ENCODE results near the gene CAPN7. TPM values are rescaled to one million over a fixed set of nuclear protein-coding genes. Genes with fewer than 3 reads are reported as not detected.
"Not testable (repeated sequence)": the region's sequence is repeated elsewhere in the genome, so short reads cannot be mapped to it uniquely, and the experiment has no call there.

CAPN7 gene
- total RNA-seq, 4 donors from 2014 or later: 20.7 to 52.5 (median 27.0) TPM

DNA sequence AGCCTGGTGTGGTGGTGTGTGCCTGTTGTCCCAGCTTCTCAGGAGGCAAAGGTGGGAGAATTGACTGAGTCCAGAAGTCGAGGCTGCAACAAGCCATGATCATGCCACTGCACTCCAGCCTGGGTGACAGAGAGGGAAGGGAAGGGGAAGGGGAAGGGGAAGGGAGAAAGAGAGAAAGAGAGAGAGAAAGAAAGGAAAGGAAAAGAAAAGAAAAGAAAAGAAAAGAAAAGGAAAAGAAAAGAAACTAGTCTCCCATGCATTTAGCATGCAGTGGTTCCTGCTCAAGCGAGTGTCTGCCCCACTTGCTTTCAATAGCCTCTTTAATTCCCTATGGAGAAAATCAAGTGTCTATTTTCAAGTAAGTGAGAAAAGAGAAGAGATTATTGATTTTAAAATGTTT, 20.6 kb upstream of the CAPN7 start:
- Histone ChIP-seq H3K27ac (no peak overlapping the region), H3K4me1 (no peaks in the 10 kb centered on the region), H3K27me3 (no peaks in the 10 kb centered on the region), H3K36me3 (no peaks in the 10 kb centered on the region), H3K9me3 (no peaks in the 10 kb centered on the region), H3K4me3 (no peak overlapping the region)
- TF ChIP-seq POLR2A (IDR thresholded peaks at IDR 0.05): no peak
- TF ChIP-seq CTCF (IDR thresholded peaks at IDR 0.05): no peak
- 78 to 80% methylated on average over 2 of the region's 2 CpGs for WGBS, 2 donors
- no peak for DNase-seq
- intact Hi-C loops (cut with DNase I): no loop called here

GRCh38 chr3:15186101-15186476, 20.0 kb upstream of the CAPN7 start:
- TF ChIP-seq CTCF (IDR thresholded peaks at IDR 0.05) (no peak), POLR2A (IDR thresholded peaks at IDR 0.05) (no peak)
- no peaks in the 10 kb centered on the region for H3K36me3 ChIP-seq
- no peak overlapping the region for H3K27ac ChIP-seq
- H3K4me1 ChIP-seq: no peaks in the 10 kb centered on the region
- WGBS, 2 donors: 75 to 83% methylated on average over 1 of the region's 1 CpG
- H3K27me3 ChIP-seq: no peaks in the 10 kb centered on the region
- no peak overlapping the region for H3K4me3 ChIP-seq
- DNase-seq: no peak
- intact Hi-C loops (cut with DNase I): no loop called here
- H3K9me3 ChIP-seq: no peaks in the 10 kb centered on the region

DNA sequence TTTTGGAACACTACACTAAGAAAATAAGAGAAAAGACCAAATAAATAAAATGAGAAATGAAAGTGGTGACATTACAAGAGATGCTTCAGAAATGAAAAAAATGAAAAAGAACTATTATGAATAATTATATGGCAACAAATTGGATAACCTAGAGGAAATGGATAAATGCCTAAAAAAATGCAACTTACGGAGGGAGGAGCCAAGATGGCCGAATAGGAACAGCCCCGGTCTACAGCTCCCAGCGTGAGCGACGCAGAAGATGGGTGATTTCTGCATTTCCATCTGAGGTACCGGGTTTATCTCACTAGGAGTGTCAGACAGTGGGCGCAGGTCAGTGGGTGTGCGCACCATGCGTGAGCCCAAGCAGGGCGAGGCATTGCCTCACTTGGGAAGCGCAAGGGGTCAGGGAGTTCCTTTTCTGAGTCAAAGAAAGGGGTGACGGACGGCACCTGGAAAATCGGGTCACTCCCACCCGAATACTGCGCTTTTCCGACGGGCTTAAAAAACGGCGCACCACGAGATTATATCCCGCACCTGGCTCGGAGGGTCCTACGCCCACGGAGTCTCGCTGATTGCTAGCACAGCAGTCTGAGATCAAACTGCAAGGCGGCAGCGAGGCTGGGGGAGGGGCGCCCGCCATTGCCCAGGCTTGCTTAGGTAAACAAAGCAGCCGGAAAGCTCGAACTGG, 19.4 kb upstream of the CAPN7 start:
- H3K4me1 ChIP-seq; intact Hi-C loops (cut with DNase I); H3K36me3 ChIP-seq; H3K9me3 ChIP-seq; H3K27me3 ChIP-seq; H3K27ac ChIP-seq; H3K4me3 ChIP-seq; DNase-seq: not testable (repeated sequence)
- WGBS, 2 donors: 82 to 97% methylated on average over 7 to 11 of the region's 33 CpGs

DNA sequence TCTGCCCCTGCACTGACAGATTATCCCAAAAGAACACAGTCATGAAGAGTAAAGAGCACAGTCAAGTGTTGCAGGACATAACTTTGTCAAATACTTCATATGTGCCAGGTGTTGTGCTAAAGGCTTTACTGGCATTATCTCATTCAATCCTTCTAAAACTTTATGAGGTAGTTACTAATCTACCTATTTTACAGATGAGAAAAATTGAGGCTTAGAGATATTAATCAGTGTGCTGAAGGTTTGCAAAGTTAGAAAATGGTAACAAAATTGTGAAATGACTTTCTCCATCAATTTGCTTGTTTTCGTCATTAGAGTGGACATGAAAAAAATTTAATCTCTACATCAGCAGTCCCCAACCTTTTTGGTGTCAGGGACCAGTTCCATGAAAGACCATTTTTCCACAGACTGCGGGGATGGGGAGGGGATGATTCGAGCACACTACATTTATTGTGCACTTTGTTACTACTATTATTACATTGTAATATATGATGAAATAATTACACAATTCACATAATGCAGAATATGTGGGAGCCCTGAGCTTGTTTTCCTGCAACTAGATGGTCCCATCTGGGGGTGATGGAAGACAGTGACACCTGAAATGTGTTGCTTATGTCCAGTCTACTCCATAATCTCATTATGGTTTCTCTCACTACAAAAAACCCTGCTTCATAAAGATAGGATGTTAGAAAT, 8.6 kb upstream of the CAPN7 start:
- no peaks in the 10 kb centered on the region for H3K9me3 ChIP-seq
- no peak for DNase-seq
- TF ChIP-seq CTCF (IDR thresholded peaks at IDR 0.05): no peak
- no peak for TF ChIP-seq POLR2A (IDR thresholded peaks at IDR 0.05)
- no peaks in the 10 kb centered on the region for H3K27me3 ChIP-seq
- H3K4me3 ChIP-seq: no peak overlapping the region
- intact Hi-C loops (cut with DNase I): no loop called here
- H3K4me1 ChIP-seq: no peaks in the 10 kb centered on the region
- H3K36me3 ChIP-seq: no peaks in the 10 kb centered on the region
- no peak overlapping the region for H3K27ac ChIP-seq
- 72 to 82% methylated on average over 3 of the region's 3 CpGs for WGBS, 2 donors

GRCh38 chr3:15198686-15199085, 7.4 kb upstream of the CAPN7 start:
- H3K9me3 ChIP-seq: no peaks in the 10 kb centered on the region
- H3K4me3 ChIP-seq: no peak overlapping the region
- intact Hi-C loops (cut with DNase I): no loop called here
- no peaks in the 10 kb centered on the region for H3K27me3 ChIP-seq
- WGBS, 2 donors: 56 to 65% methylated on average over 3 of the region's 3 CpGs
- no peaks in the 10 kb centered on the region for H3K4me1 ChIP-seq
- no peak for DNase-seq
- TF ChIP-seq CTCF (IDR thresholded peaks at IDR 0.05) (no peak), POLR2A (IDR thresholded peaks at IDR 0.05) (no peak)
- H3K27ac ChIP-seq: no peak overlapping the region
- no peaks in the 10 kb centered on the region for H3K36me3 ChIP-seq
